Measurements from ENCODE around the gene PTBP3. TPM values are rescaled to one million over a fixed set of nuclear protein-coding genes. Genes with fewer than 3 reads are reported as not detected.
A peak's percentile ranks its signal among the peaks of the same experiment; 100 is the strongest.

The PTBP3 gene
- total RNA-seq, 6 experiments from 2014 or later: 31.1 to 52.5 (median 39.7) TPM

DNA sequence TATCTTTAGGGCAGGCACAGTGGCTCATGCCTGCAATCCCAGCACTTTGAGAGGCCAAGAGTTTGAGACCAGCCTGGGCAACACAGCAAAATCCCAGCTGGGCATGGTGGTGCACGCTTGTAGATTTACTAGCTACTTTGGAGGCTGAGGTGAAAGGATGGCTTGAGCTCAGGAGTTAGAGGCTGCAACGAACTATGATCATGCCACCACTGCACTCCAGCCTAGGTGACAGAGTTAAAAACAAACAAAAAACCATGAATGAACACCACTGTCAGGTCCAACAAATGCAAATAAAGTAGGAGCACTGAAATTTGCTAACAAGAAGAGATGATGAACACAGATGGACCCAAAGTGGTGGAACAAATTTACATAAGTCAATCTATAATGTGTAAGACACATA is 4.9 kb downstream of the PTBP3 start:
- peak overlapping the region; percentile 24; the same call in 1 of the 2 replicates for H3K27ac Mint-ChIP-seq
- H3K4me3 Mint-ChIP-seq: no peak overlapping the region
- no peaks in the 10 kb centered on the region for H3K9me3 Mint-ChIP-seq
- TF ChIP-seq, protein P1, sequence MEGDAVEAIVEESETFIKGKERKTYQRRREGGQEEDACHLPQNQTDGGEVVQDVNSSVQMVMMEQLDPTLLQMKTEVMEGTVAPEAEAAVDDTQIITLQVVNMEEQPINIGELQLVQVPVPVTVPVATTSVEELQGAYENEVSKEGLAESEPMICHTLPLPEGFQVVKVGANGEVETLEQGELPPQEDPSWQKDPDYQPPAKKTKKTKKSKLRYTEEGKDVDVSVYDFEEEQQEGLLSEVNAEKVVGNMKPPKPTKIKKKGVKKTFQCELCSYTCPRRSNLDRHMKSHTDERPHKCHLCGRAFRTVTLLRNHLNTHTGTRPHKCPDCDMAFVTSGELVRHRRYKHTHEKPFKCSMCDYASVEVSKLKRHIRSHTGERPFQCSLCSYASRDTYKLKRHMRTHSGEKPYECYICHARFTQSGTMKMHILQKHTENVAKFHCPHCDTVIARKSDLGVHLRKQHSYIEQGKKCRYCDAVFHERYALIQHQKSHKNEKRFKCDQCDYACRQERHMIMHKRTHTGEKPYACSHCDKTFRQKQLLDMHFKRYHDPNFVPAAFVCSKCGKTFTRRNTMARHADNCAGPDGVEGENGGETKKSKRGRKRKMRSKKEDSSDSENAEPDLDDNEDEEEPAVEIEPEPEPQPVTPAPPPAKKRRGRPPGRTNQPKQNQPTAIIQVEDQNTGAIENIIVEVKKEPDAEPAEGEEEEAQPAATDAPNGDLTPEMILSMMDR (IDR thresholded peaks at IDR 0.05): no peak
- H3K27me3 Mint-ChIP-seq (ENCODE audit: insufficient read depth): no peaks in the 10 kb centered on the region
- H3K36me3 Mint-ChIP-seq (ENCODE audit: low read depth): peaks cover 11% of the 10 kb centered on the region
- DNase-seq: no peak
- H3K4me1 Mint-ChIP-seq (ENCODE audit: low read depth): peaks cover 43% of the 10 kb centered on the region

DNA sequence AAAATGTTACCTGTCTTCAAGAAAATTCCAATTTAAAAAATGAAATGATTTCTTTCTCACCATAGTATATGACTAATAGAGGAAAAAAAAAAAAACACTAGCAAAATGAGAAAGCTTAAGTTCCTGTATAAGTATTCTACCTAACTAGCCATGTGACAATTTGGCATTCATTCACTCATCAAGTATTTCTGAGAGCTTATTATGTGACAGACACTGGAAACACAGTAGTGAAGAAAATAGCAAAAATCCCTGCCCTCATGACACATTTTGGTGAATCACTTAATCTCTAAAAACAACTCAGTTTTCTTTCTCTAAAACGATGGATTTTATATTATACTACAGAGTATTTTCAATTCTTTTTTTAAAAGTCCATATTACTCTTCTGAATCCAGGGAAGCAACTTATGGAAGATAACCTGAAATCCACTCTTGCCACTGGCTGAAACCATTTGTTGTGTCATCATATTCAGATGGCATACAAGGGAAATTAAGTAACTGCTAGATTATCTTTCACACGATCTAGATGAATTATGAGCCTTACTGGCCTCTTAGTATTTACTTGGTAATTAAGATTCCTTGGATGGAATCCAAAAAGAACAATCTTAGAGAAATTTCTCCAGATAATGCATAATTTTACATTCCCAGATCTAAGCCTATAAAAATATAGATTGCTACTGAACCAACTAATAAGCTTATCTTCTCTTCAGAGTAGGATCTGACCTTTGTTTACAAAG is 5.5 kb downstream of the PTBP3 start:
- Mint-ChIP-seq H3K27ac (peak overlapping the region; percentile 29), H3K4me3 (no peak overlapping the region), H3K27me3 (ENCODE audit: insufficient read depth) (no peaks in the 10 kb centered on the region), H3K36me3 (ENCODE audit: low read depth) (peaks cover 16% of the 10 kb centered on the region), H3K9me3 (no peaks in the 10 kb centered on the region), H3K4me1 (ENCODE audit: low read depth) (peaks cover 50% of the 10 kb centered on the region)
- DNase-seq: no peak
- TF ChIP-seq, protein P1 (IDR thresholded peaks at IDR 0.05): no peak

DNA sequence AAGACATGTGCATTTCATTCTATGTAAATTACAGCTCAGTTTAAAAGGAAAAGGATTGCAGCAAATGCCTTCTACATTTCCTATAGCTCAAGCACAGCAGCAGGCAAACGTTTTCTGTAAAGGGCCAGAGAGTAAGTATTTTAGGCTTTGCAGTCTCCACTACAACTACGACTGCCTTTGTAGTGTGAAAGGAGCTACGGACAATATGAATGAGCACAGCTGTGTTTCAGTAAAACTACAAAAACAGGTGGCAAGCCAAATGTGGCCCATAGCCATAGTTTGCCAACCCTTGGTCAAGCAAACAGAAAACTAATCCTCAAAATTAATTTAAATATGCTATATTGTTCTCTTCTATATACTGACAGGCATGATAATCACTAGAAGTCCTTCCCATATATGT is 7.2 kb downstream of the PTBP3 start:
- peaks cover 46% of the 10 kb centered on the region for H3K4me1 Mint-ChIP-seq (ENCODE audit: low read depth)

GRCh38 chr9:112325600-112325999 is 7.8 kb downstream of the PTBP3 start:
- TF ChIP-seq, protein P1 (IDR thresholded peaks at IDR 0.05): no peak
- no peak overlapping the region for H3K4me3 Mint-ChIP-seq
- peaks cover 41% of the 10 kb centered on the region for H3K4me1 Mint-ChIP-seq (ENCODE audit: low read depth)
- peaks cover 24% of the 10 kb centered on the region for H3K36me3 Mint-ChIP-seq (ENCODE audit: low read depth)
- no peak overlapping the region for H3K27ac Mint-ChIP-seq
- H3K9me3 Mint-ChIP-seq: no peaks in the 10 kb centered on the region
- no peaks in the 10 kb centered on the region for H3K27me3 Mint-ChIP-seq (ENCODE audit: insufficient read depth)
- DNase-seq: no peak

More for the DNA sequence above, 7.2 kb downstream of the PTBP3 start:
- Mint-ChIP-seq H3K36me3 (ENCODE audit: low read depth) (peaks cover 24% of the 10 kb centered on the region), H3K9me3 (no peaks in the 10 kb centered on the region), H3K27ac (no peak overlapping the region), H3K4me3 (no peak overlapping the region), H3K27me3 (ENCODE audit: insufficient read depth) (no peaks in the 10 kb centered on the region)
- TF ChIP-seq, protein P1 (IDR thresholded peaks at IDR 0.05): no peak
- DNase-seq: no peak

- Mint-ChIP-seq H3K27ac (no peak overlapping the region), H3K27me3 (ENCODE audit: insufficient read depth) (no peaks in the 10 kb centered on the region)
These were observed 8.3 kb downstream of the PTBP3 start for GRCh38 chr9:112325127-112325526.

More at GRCh38 chr9:112325127-112325526, 8.3 kb downstream of the PTBP3 start:
- H3K4me3 Mint-ChIP-seq: no peak overlapping the region
- DNase-seq: no peak
- peaks cover 24% of the 10 kb centered on the region for H3K36me3 Mint-ChIP-seq (ENCODE audit: low read depth)
- H3K9me3 Mint-ChIP-seq: no peaks in the 10 kb centered on the region
- peaks cover 36% of the 10 kb centered on the region for H3K4me1 Mint-ChIP-seq (ENCODE audit: low read depth)
- TF ChIP-seq, protein P1 (IDR thresholded peaks at IDR 0.05): no peak
